HL-60 (cell line): Measurements from ENCODE around the gene HMCN2.

Experiments used
- CTCF ChIP-seq: IDR thresholded peaks from one replicate; pipeline ENCODE4 v1.5.1; 2011; ENCODE audit warnings: low read length, control low read depth, inconsistent platforms; ENCODE audit not compliant: insufficient read depth
- GABPA ChIP-seq: IDR thresholded peaks from 2 replicates; pipeline ENCODE4 v1.6.1; 2012; ENCODE audit warnings: low read depth
- POLR2AphosphoS5 ChIP-seq: IDR thresholded peaks from 2 replicates; pipeline ENCODE4 v1.6.1; 2012; ENCODE audit warnings: low read depth
- REST ChIP-seq: IDR thresholded peaks from 2 replicates; pipeline ENCODE4 v1.6.1; 2012; ENCODE audit warnings: low read depth; ENCODE audit not compliant: insufficient replicate concordance

GRCh38 chr9:130390986-130391385, 125.4 kb downstream of the HMCN2 start:
- no peak for TF ChIP-seq POLR2AphosphoS5
- TF ChIP-seq CTCF: no peak
- TF ChIP-seq GABPA: no peak
- no peak for TF ChIP-seq REST
